Muscle layer of colon (tissue), 2 donors: ENCODE results near the gene CLDN1.

ENCODE experiments used
- H3K27ac ChIP-seq: one replicate; pipeline ENCODE4 v1.7.0; 2013; ENCODE audit warnings: low read depth, mild to moderate bottlenecking, low read length, moderate library complexity
- H3K27me3 ChIP-seq, 2 donors: one replicate each; pipeline ENCODE4 v1.7.0; 2013; ENCODE audit warnings: low read length in 2 of 2, mild to moderate bottlenecking in 2 of 2; ENCODE audit not compliant: insufficient read depth in 2 of 2, control insufficient read depth in 1 of 2
- H3K36me3 ChIP-seq: one replicate; pipeline ENCODE4 v1.7.0; 2013; ENCODE audit warnings: mild to moderate bottlenecking, low read length; ENCODE audit not compliant: insufficient read depth
- H3K4me1 ChIP-seq: one replicate; pipeline ENCODE4 v1.7.0; 2013; ENCODE audit warnings: mild to moderate bottlenecking, low read length; ENCODE audit not compliant: insufficient read depth
- H3K4me3 ChIP-seq, 2 donors: one replicate each; pipeline ENCODE4 v1.7.0; 2013; ENCODE audit warnings: low read length in 2 of 2, low read depth in 1 of 2, mild to moderate bottlenecking in 1 of 2, moderate library complexity in 1 of 2
- H3K9ac ChIP-seq: one replicate; pipeline ENCODE4 v1.7.0; 2013; ENCODE audit warnings: low read length
- H3K9me3 ChIP-seq: one replicate; pipeline ENCODE4 v1.7.0; 2013; ENCODE audit warnings: mild to moderate bottlenecking, low read length
- donor health status: abdominal sarcoma.
- donor health status: Adenocarcinoma of cecum.

CLDN1 gene, protein sequence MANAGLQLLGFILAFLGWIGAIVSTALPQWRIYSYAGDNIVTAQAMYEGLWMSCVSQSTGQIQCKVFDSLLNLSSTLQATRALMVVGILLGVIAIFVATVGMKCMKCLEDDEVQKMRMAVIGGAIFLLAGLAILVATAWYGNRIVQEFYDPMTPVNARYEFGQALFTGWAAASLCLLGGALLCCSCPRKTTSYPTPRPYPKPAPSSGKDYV

DNA sequence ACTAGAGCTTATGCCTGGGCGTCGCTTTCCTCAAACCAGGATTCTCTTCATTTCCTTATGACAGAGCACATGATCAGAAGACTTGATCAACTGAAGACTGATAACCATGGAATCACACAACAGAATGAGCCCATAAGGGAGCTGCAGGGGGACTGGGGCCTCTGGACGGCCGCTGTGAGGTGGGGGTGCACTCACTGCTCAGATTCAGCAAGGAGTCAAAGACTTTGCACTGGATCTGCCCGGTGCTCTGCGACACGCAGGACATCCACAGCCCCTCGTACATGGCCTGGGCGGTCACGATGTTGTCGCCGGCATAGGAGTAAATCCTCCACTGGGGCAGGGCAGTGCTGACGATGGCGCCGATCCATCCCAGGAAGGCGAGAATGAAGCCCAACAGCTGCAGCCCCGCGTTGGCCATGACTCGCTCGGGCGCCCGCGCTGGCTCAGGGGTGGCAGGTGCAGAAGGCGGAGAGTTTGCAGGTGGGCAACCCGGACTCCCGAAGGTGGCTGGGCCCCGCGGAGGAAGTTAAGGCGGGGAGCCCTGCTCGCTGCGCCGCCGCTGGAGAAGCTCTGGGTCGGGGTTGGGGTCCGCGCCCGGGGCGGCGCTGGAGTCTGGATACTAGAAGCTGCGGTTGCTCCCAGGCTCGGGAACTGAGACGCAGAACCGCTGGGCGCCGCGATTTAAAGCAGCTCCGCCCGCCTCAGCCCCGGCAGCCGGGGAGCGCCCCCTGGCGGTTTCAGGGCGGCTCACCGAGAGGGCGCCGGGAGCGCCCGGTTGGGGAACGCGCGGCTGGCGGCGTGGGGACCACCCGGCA lies at the start of gene CLDN1:
CLDN1 (minus strand) TSS at position 658 of the 815 bp plus-strand sequence; CDS start at position 418, 240 bp downstream.
- Histone ChIP-seq H3K9me3 (no peaks in the 10 kb centered on the region), H3K27me3 (peaks cover 0 to 4% of the 10 kb centered on the region in 2 donors), H3K36me3 (no peaks in the 10 kb centered on the region), H3K27ac (no peak within 1 kb of the TSS), H3K9ac (no peak within 1 kb of the TSS), H3K4me3 (peak within 1 kb of the TSS; percentile 45 to 79), H3K4me1 (peaks cover 11% of the 10 kb centered on the region)

DNA sequence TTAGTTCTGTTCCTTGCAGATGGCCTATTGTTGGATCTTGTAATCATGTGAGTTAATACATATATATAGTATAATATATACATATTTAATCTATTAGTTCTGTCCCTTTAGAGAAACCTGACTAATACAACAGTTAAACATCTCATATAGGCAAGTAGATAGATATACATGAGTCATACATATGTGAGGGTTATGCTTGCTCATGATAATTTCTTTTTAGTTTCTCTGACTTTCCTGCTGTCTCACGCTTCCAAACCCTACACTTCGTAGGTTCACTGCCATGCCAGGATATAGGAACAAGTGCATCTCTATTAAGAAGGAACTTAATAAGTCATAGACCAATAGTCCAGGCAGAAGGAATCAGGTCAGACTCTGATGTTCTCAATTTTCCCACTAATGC lies 48.9 kb upstream of the CLDN1 start:
- Histone ChIP-seq H3K9ac (no peak overlapping the region), H3K4me1 (no peaks in the 10 kb centered on the region), H3K27me3 (no peaks in the 10 kb centered on the region), H3K36me3 (no peaks in the 10 kb centered on the region), H3K9me3 (no peaks in the 10 kb centered on the region), H3K27ac (no peak overlapping the region), H3K4me3 (no peak overlapping the region)

DNA sequence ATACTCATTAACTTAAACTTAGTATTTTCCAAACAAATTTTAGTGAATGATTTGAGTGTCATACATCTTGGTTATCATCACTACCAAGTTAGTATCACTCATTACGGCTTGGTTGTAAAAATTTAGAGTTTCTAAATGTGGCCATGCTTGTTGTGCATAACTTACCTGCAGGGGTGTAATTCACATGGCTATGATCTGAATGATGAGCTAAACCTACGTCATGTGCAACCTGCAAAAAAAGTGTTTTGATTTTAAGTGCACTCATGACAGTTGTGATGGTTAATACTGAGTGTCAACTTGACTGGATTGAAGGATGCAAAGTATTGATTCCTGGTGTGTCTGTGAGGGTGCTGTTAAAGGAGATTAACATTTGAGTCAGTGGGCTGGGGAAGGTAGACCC lies 48.1 kb upstream of the CLDN1 start:
- Histone ChIP-seq H3K4me1 (no peaks in the 10 kb centered on the region), H3K9ac (no peak overlapping the region), H3K36me3 (no peaks in the 10 kb centered on the region), H3K27ac (no peak overlapping the region), H3K27me3 (no peaks in the 10 kb centered on the region), H3K9me3 (no peaks in the 10 kb centered on the region), H3K4me3 (no peak overlapping the region)

DNA sequence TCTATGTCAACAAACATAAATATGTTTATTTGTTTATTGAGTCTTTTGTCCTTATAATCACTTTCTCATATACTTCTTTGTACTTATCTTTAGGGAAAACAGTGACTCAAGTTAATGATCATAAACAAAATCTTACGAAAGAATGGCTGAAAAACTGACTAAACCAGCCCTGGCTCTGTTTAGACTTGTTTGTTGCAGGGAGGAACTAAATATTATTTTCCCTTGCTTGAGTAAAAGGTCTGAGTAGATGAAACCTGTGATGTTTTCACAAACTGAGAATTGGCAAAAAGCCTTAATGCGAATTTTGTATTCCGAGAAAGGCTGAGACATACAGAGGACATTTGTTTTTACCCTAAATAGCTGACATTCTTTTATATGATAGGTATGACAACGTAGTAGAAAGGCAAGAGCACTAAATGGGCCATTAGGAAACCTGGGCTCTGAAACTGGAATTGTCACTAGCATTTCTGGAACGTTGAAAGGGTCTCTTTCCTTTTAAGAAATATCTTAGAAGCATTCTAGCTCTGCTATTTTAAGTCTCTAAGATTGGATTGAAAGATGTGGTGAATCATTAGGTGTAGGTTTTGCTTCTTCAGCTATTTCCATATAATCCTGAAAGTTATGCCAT lies 47.5 kb upstream of the CLDN1 start:
- Histone ChIP-seq H3K36me3 (no peaks in the 10 kb centered on the region), H3K9ac (no peak overlapping the region), H3K4me3 (no peak overlapping the region), H3K9me3 (no peaks in the 10 kb centered on the region), H3K27ac (no peak overlapping the region), H3K4me1 (no peaks in the 10 kb centered on the region), H3K27me3 (no peaks in the 10 kb centered on the region)

DNA sequence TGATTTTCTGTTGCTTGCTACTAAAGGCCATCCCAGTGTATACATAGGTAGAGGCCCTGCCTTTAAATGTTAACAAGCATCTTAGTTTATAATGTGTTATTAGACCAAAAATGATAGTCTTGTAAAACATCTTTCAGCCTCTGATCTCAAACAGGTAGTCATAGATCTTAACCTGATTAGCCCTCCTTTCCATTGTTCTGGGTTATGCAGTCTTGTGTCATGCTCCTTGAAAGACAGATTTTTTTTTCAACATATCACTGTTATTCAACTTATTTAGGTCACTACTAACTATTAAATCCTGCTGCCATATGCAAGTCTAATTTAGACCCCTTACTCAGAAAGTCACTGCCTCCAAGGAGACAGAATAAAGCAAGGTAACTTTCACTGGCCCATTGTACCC lies 46.6 kb upstream of the CLDN1 start:
- Histone ChIP-seq H3K36me3 (no peaks in the 10 kb centered on the region), H3K9ac (no peak overlapping the region), H3K9me3 (no peaks in the 10 kb centered on the region), H3K4me3 (no peak overlapping the region), H3K4me1 (no peaks in the 10 kb centered on the region), H3K27ac (no peak overlapping the region), H3K27me3 (no peaks in the 10 kb centered on the region)

DNA sequence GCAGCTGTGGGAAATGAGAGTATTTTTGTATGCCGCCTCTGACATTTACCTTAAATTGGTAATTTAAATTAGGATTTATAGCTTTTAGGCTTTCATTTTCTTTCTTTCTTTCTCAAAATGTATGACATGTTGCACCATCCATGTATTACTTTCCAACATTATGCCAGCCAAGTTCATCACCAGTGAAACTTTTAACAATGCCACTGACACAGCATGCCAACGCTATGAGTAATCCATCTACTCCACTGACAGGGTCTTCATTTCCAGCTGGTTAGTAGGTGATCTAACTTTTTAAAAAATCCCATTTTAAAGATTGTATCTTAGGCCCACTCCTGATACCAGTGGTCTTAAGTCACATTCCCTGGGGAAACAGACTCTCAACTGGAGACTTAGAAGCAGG lies 43.9 kb upstream of the CLDN1 start:
- no peaks in the 10 kb centered on the region for H3K27me3 ChIP-seq
- H3K4me1 ChIP-seq, result no peaks in the 10 kb centered on the region
- no peaks in the 10 kb centered on the region for H3K36me3 ChIP-seq
- no peaks in the 10 kb centered on the region for H3K9me3 ChIP-seq
- no peak overlapping the region for H3K9ac ChIP-seq
- no peak overlapping the region for H3K4me3 ChIP-seq
- H3K27ac ChIP-seq, result no peak overlapping the region

DNA sequence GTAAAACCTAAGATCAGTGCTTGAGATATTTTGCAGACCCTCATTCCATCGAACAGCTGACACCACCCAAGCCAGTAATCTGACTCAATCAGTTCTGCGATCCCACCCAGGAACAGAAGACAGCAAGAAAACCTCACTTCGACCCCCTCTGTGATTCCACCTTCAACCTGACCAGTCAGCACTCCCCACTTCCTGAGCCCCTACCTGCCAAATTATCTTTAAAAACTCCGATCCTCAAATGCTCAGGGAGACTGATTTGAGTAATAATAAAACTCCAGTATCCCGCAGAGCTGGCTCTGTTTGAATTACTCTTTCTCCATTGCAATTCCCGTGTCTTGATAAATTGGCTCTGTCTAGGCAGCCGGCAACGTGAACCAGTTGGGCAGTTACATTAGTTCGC lies 40.0 kb upstream of the CLDN1 start:
- Histone ChIP-seq H3K4me3 (no peak overlapping the region), H3K9ac (no peak overlapping the region), H3K4me1 (no peaks in the 10 kb centered on the region), H3K36me3 (no peaks in the 10 kb centered on the region), H3K27ac (no peak overlapping the region), H3K27me3 (no peaks in the 10 kb centered on the region), H3K9me3 (no peaks in the 10 kb centered on the region)

DNA sequence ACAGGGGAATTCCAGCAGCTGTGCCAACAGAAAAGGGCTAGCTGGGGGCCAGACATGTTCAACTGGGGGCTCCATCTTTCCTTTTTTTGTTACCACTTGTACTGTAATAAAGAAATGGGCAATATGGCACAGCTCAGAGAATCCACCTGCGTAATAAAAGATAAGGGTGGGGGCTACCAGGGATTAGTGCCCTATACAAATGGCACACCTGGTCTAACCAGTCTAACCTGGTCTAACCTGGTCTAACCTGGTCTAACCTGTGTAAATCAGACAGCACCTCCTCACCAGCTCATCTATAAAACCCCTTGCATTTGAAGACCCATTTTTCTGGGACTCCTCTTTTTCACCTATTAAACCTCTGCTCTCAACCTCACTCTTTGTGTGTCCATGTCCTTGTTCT lies 39.5 kb upstream of the CLDN1 start:
- no peaks in the 10 kb centered on the region for H3K4me1 ChIP-seq
- no peaks in the 10 kb centered on the region for H3K27me3 ChIP-seq
- no peak overlapping the region for H3K27ac ChIP-seq

DNA sequence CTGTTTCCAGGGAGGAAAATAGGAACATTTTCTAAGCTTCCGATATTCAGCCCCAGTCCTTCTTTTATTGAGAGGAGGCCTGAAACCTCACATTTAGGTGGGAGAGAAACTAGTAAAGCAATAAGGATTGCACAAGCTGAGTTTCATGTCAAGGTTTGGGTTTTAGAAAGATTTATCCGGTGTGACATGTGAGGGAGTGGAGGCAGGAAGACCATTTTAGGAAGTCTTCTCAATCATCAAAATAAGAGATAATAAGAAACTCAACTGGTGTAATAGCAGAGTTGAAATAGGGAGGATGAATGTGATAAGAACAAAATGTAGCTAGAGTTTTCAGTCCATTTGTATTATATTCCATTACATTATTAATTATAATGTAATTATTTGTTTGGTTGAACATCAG lies 38.0 kb upstream of the CLDN1 start:
- H3K27ac ChIP-seq, result no peak overlapping the region
- no peaks in the 10 kb centered on the region for H3K27me3 ChIP-seq
- H3K4me3 ChIP-seq, result no peak overlapping the region
- H3K9me3 ChIP-seq, result no peaks in the 10 kb centered on the region
- H3K9ac ChIP-seq, result no peak overlapping the region
- H3K36me3 ChIP-seq, result no peaks in the 10 kb centered on the region
- H3K4me1 ChIP-seq, result no peaks in the 10 kb centered on the region

More for the DNA sequence above, 39.5 kb upstream of the CLDN1 start:
- H3K36me3 ChIP-seq, result no peaks in the 10 kb centered on the region
- H3K9ac ChIP-seq, result no peak overlapping the region
- H3K4me3 ChIP-seq, result no peak overlapping the region
- no peaks in the 10 kb centered on the region for H3K9me3 ChIP-seq

DNA sequence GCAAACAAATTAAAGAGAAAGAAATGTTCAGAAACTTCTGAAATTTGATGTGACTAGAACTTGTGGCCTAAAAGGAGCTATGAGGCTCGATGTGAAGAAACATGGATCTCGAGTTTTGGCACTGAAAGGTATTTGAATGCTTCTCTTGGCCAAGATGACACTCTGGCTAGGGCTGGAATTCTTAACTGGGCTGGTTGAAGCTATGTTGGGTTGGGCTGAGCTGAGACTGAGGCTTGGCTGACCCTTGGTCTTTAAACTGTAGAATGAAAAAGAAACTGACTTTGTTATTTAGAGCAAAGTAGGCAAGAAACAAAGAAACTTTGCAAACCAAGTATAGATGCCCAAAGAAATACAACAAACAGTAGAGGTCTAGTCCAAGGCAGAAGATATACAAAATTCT lies 37.6 kb upstream of the CLDN1 start:
- Histone ChIP-seq H3K27me3 (no peaks in the 10 kb centered on the region), H3K9ac (no peak overlapping the region)

DNA sequence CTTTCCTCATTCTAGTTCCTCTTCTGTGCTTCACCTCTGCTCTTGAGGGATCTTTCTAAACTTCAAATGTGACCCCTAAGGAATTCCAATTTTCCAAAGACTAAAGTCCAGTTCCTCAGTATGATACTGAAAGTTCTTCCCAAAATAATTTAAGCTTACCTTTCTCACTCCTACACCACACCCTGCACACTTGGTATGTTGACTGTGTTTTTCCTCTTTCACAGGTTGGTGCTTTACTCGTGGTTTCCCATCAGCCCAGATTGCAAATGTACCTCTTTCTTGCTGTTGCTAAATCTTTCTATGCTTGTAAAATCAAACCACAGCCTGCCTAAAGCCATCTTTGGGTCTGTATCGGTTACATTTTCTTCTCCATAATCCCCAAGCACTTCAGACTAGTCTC lies 35.2 kb upstream of the CLDN1 start:
- Histone ChIP-seq H3K27ac (no peak overlapping the region), H3K9ac (no peak overlapping the region), H3K4me1 (no peaks in the 10 kb centered on the region), H3K36me3 (no peaks in the 10 kb centered on the region), H3K9me3 (no peaks in the 10 kb centered on the region), H3K4me3 (no peak overlapping the region), H3K27me3 (no peaks in the 10 kb centered on the region)

More for the DNA sequence above, 37.6 kb upstream of the CLDN1 start:
- Histone ChIP-seq H3K4me1 (no peaks in the 10 kb centered on the region), H3K9me3 (no peaks in the 10 kb centered on the region), H3K4me3 (no peak overlapping the region), H3K27ac (no peak overlapping the region), H3K36me3 (no peaks in the 10 kb centered on the region)
